ENCODE results near the gene CCDC148.

The CCDC148 gene

GRCh38 chr2:158187908-158188307, 268.6 kb downstream of the CCDC148 start:
- TF ChIP-seq ZNF274 (IDR thresholded peaks at IDR 0.05; ENCODE audit: low read depth, low read length) = no peak
- no peak for TF ChIP-seq YY1 (IDR thresholded peaks at IDR 0.05; ENCODE audit: insufficient read depth, insufficient read length)
- no peak for TF ChIP-seq SUZ12 (IDR thresholded peaks at IDR 0.05; ENCODE audit: extremely low read depth, insufficient read depth, insufficient read length)
- Histone ChIP-seq H3K9me3 (ENCODE audit: insufficient read depth, low read length) (no peaks in the 10 kb centered on the region), H3K27me3 (ENCODE audit: insufficient read depth, insufficient read length) (no peaks in the 10 kb centered on the region), H3K36me3 (ENCODE audit: insufficient read depth, insufficient read length, low read length) (no peaks in the 10 kb centered on the region), H3K4me1 (ENCODE audit: insufficient read depth, insufficient read length) (no peaks in the 10 kb centered on the region), H3K9ac (ENCODE audit: insufficient read length, low read depth) (no peak overlapping the region), H3K4me3 (ENCODE audit: insufficient read length, low read depth) (no peak overlapping the region)
- DNase-seq (ENCODE audit: low read depth, low spot score) = no peak

DNA sequence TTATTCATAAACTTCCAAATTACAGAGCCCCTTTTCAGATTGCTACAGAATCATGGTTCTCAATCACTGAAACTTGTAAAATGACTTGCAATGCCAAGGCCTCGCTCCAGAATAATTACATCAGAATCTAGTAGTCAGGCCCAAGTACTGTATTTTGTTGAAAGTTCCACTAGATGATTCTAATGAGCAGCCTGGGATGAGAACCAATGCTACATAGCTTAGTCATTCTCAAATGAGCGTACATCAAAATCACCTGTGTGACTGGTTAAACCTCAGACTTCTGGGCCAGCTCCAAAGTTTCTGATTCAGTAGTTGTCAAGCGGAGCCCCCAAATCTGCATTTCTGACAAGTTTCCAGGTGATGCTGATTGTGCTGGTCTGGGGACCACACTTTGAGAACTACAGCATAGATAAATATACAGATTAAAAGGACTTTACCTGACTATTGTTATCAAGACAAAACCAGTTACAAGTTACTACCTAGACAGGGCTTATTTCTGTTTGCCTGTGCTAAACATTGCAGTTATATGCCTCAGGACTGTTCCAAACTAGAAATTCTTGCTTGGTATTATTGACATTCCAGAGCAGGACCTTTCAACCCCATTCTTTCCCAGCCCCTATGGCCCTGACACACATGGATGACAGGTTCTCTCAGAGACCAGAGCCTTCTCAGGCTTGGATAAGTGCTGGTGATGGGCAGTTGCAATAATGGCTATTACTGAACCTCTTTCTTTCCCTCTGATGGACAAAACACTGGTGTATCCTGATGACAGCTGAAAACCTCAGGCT, 271.8 kb downstream of the CCDC148 start:
- Histone ChIP-seq H3K36me3 (ENCODE audit: insufficient read depth, insufficient read length, low read length) (no peaks in the 10 kb centered on the region), H3K9me3 (ENCODE audit: insufficient read depth, low read length) (no peaks in the 10 kb centered on the region), H3K4me3 (ENCODE audit: insufficient read length, low read depth) (no peak overlapping the region), H3K9ac (ENCODE audit: insufficient read length, low read depth) (no peak overlapping the region), H3K4me1 (ENCODE audit: insufficient read depth, insufficient read length) (no peaks in the 10 kb centered on the region), H3K27me3 (ENCODE audit: insufficient read depth, insufficient read length) (no peaks in the 10 kb centered on the region)
- TF ChIP-seq SUZ12 (IDR thresholded peaks at IDR 0.05; ENCODE audit: extremely low read depth, insufficient read depth, insufficient read length) (no peak), ZNF274 (IDR thresholded peaks at IDR 0.05; ENCODE audit: low read depth, low read length) (no peak), YY1 (IDR thresholded peaks at IDR 0.05; ENCODE audit: insufficient read depth, insufficient read length) (no peak)
- no peak for DNase-seq (ENCODE audit: low read depth, low spot score)

GRCh38 chr2:158184001-158184400, 272.6 kb downstream of the CCDC148 start:
- no peak for DNase-seq (ENCODE audit: low read depth, low spot score)
- no peak overlapping the region for H3K4me3 ChIP-seq (ENCODE audit: insufficient read length, low read depth)
- no peaks in the 10 kb centered on the region for H3K36me3 ChIP-seq (ENCODE audit: insufficient read depth, insufficient read length, low read length)
- H3K9me3 ChIP-seq (ENCODE audit: insufficient read depth, low read length) = no peaks in the 10 kb centered on the region
- TF ChIP-seq YY1 (IDR thresholded peaks at IDR 0.05; ENCODE audit: insufficient read depth, insufficient read length) (no peak), SUZ12 (IDR thresholded peaks at IDR 0.05; ENCODE audit: extremely low read depth, insufficient read depth, insufficient read length) (no peak), ZNF274 (IDR thresholded peaks at IDR 0.05; ENCODE audit: low read depth, low read length) (no peak)
- H3K4me1 ChIP-seq (ENCODE audit: insufficient read depth, insufficient read length) = no peaks in the 10 kb centered on the region
- H3K9ac ChIP-seq (ENCODE audit: insufficient read length, low read depth) = no peak overlapping the region
- no peaks in the 10 kb centered on the region for H3K27me3 ChIP-seq (ENCODE audit: insufficient read depth, insufficient read length)

DNA sequence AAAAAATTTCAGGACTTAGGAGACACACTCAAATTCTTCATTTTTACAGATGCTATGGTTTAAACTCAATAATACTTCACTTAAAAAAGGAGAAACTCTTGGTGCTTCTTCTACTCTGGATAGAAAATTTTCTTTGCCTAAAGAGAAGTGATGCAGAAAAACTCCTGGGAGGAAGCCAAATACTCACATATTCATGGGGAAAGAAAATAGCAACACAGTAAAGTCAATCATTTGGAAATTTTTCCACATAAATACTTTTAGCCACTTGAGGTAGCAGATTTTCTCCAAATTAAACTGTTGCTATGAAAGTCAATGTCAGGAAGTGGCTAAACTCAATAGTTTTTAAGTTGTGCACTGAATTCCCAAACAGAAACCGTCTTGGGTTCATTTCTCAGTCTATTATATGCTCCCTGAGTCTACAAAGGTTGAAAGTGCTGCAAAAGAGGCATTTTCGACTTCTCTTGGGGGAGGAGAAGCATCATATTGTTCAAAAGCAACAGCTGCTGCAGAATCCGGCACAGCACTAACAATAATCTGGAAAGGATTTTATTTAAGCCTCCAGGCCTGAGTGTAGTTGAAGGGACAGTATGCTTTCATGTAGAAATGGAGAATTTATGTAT, 273.8 kb downstream of the CCDC148 start:
- DNase-seq (ENCODE audit: low read depth, low spot score) = no peak
- H3K9me3 ChIP-seq (ENCODE audit: insufficient read depth, low read length) = no peaks in the 10 kb centered on the region
- H3K27me3 ChIP-seq (ENCODE audit: insufficient read depth, insufficient read length) = no peaks in the 10 kb centered on the region
- TF ChIP-seq YY1 (IDR thresholded peaks at IDR 0.05; ENCODE audit: insufficient read depth, insufficient read length) = no peak
- TF ChIP-seq ZNF274 (IDR thresholded peaks at IDR 0.05; ENCODE audit: low read depth, low read length) = no peak
- TF ChIP-seq SUZ12 (IDR thresholded peaks at IDR 0.05; ENCODE audit: extremely low read depth, insufficient read depth, insufficient read length) = no peak
- no peaks in the 10 kb centered on the region for H3K36me3 ChIP-seq (ENCODE audit: insufficient read depth, insufficient read length, low read length)
- no peak overlapping the region for H3K4me3 ChIP-seq (ENCODE audit: insufficient read length, low read depth)
- no peaks in the 10 kb centered on the region for H3K4me1 ChIP-seq (ENCODE audit: insufficient read depth, insufficient read length)
- H3K9ac ChIP-seq (ENCODE audit: insufficient read length, low read depth) = no peak overlapping the region

DNA sequence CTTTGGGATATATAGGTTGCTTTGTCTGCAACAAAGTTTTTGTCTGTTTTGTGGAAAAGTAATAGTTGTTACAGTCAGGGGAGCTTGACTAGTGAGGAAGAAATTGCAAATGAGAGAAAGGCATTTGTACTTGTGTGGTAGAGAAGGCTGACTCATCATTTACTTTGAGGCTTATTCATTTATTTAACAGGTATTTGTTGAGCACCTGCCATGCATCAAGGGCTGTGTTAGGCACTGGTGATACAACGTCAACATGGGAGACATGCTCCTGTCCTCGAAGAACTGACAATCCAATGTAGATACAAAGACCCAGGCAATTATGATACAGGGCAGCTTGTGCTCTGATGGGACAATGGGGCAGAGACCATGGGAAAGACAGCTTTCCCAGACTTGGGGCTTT, 275.4 kb downstream of the CCDC148 start:
- Histone ChIP-seq H3K36me3 (ENCODE audit: insufficient read depth, insufficient read length, low read length) (no peaks in the 10 kb centered on the region), H3K9ac (ENCODE audit: insufficient read length, low read depth) (no peak overlapping the region), H3K4me3 (ENCODE audit: insufficient read length, low read depth) (no peak overlapping the region), H3K4me1 (ENCODE audit: insufficient read depth, insufficient read length) (no peaks in the 10 kb centered on the region), H3K9me3 (ENCODE audit: insufficient read depth, low read length) (no peaks in the 10 kb centered on the region), H3K27me3 (ENCODE audit: insufficient read depth, insufficient read length) (no peaks in the 10 kb centered on the region)
- DNase-seq (ENCODE audit: low read depth, low spot score) = no peak
- TF ChIP-seq YY1 (IDR thresholded peaks at IDR 0.05; ENCODE audit: insufficient read depth, insufficient read length) (no peak), SUZ12 (IDR thresholded peaks at IDR 0.05; ENCODE audit: extremely low read depth, insufficient read depth, insufficient read length) (no peak), ZNF274 (IDR thresholded peaks at IDR 0.05; ENCODE audit: low read depth, low read length) (no peak)

DNA sequence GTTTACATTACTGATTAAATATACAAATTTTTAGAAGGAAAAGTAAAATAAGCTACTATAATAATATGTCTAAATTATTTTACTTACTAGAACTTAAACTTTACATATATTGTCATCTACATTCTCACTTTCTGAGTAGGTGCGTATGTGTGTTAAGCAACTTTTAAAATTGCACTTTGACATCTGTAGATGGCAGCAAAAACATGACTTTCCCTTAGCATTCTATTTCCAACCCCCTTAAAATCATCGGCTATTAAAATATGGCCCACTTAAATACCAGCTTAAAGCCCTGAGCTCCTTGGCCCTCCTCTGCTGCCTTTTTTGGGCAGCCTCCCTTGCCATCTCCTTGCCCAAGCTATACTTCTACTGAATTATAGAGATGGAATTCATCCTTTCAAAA, 276.9 kb downstream of the CCDC148 start:
- Histone ChIP-seq H3K9me3 (ENCODE audit: insufficient read depth, low read length) (no peaks in the 10 kb centered on the region), H3K36me3 (ENCODE audit: insufficient read depth, insufficient read length, low read length) (no peaks in the 10 kb centered on the region), H3K4me3 (ENCODE audit: insufficient read length, low read depth) (no peak overlapping the region), H3K9ac (ENCODE audit: insufficient read length, low read depth) (no peak overlapping the region), H3K27me3 (ENCODE audit: insufficient read depth, insufficient read length) (no peaks in the 10 kb centered on the region), H3K4me1 (ENCODE audit: insufficient read depth, insufficient read length) (no peaks in the 10 kb centered on the region)
- TF ChIP-seq YY1 (IDR thresholded peaks at IDR 0.05; ENCODE audit: insufficient read depth, insufficient read length) = no peak
- no peak for TF ChIP-seq ZNF274 (IDR thresholded peaks at IDR 0.05; ENCODE audit: low read depth, low read length)
- TF ChIP-seq SUZ12 (IDR thresholded peaks at IDR 0.05; ENCODE audit: extremely low read depth, insufficient read depth, insufficient read length) = no peak
- no peak for DNase-seq (ENCODE audit: low read depth, low spot score)

- H3K9me3 ChIP-seq (ENCODE audit: insufficient read depth, low read length) = no peaks in the 10 kb centered on the region
- DNase-seq (ENCODE audit: low read depth, low spot score) = no peak
- no peak for TF ChIP-seq SUZ12 (IDR thresholded peaks at IDR 0.05; ENCODE audit: extremely low read depth, insufficient read depth, insufficient read length)
- TF ChIP-seq YY1 (IDR thresholded peaks at IDR 0.05; ENCODE audit: insufficient read depth, insufficient read length) = no peak
- no peak for TF ChIP-seq ZNF274 (IDR thresholded peaks at IDR 0.05; ENCODE audit: low read depth, low read length)
- H3K27me3 ChIP-seq (ENCODE audit: insufficient read depth, insufficient read length) = no peaks in the 10 kb centered on the region
- no peaks in the 10 kb centered on the region for H3K36me3 ChIP-seq (ENCODE audit: insufficient read depth, insufficient read length, low read length)
- H3K4me1 ChIP-seq (ENCODE audit: insufficient read depth, insufficient read length) = no peaks in the 10 kb centered on the region
- no peak overlapping the region for H3K4me3 ChIP-seq (ENCODE audit: insufficient read length, low read depth)
- H3K9ac ChIP-seq (ENCODE audit: insufficient read length, low read depth) = no peak overlapping the region
Measured at GRCh38 chr2:158178646-158179045, 277.9 kb downstream of the CCDC148 start.
